K562 (cell line): ENCODE data around the gene CBX4. TPM values are rescaled to one million over a fixed set of nuclear protein-coding genes. Genes with fewer than 3 reads are reported as not detected.

Experiments used
- BACH1 ChIP-seq: fragments of 200-800 bp; sonication (Bioruptor generic); IDR thresholded peaks from 2 replicates; pipeline ENCODE4 v1.6.1; 2016; ENCODE audit warnings: missing genetic modification characterization, missing compliant biosample characterization
- HDAC8 ChIP-seq: fragments of 450-650 bp; IDR thresholded peaks from 2 replicates; pipeline ENCODE4 v1.6.1; 2016; ENCODE audit warnings: mild to moderate bottlenecking, missing genetic modification characterization, moderate library complexity, missing compliant biosample characterization
- SIX5 ChIP-seq, 2 experiments: IDR thresholded peaks; 2 replicates each; pipeline ENCODE4 v1.6.1; 2011; ENCODE audit warnings: low read length in 2 of 2, borderline replicate concordance in 1 of 2, low read depth in 1 of 2, mild to moderate bottlenecking in 1 of 2, moderate library complexity in 1 of 2; ENCODE audit not compliant: insufficient read depth in 1 of 2
- ZNF175 ChIP-seq: fragments of 200-800 bp; sonication (Bioruptor generic); IDR thresholded peaks from 2 replicates; pipeline ENCODE4 v1.6.1; 2016; ENCODE audit warnings: low read depth, mild to moderate bottlenecking, missing genetic modification characterization, missing compliant biosample characterization
- ZNF407 ChIP-seq: fragments of 450-650 bp; IDR thresholded peaks from 2 replicates; pipeline ENCODE4 v1.6.1; 2016; ENCODE audit warnings: low read depth
- ZNF436 ChIP-seq: fragments of 250-450, 450-650 bp; sonication (Bioruptor Pico); formaldehyde crosslinking; IDR thresholded peaks from 2 replicates; pipeline ENCODE4 v1.7.0; 2020; ENCODE audit warnings: mild to moderate bottlenecking
- ZNF75A ChIP-seq: fragments of 450-650 bp; formaldehyde crosslinking; IDR thresholded peaks from 2 replicates; pipeline ENCODE4 v1.4.0; 2020; ENCODE audit warnings: mild to moderate bottlenecking
- polyA plus RNA-seq, 8 experiments: library from polyadenylated mRNA; depleted of rRNA in 4 of 8; stranded (reverse) in 5 of 8; unstranded in 3 of 8; fragments of >200 nt; fragmentation: Nextera tagmentation in 2 of 8; fragmentation: Illumina TruSeq in 1 of 8; extraction: Ambion mirVana in 2 of 8; extraction: Trizol in 1 of 8; gene quantifications; 2 replicates each; pipeline versions ENCODE4 v1.2.1 to v1.2.3, GENCODE V29; 2011 to 2014; ENCODE audit warnings: inconsistent platforms in 1 of 8, missing spikeins in 1 of 8
- total RNA-seq, 7 experiments: library from RNA; depleted of rRNA in 6 of 7; stranded (reverse); fragments of >200 nt in 6 of 7; fragmentation: Illumina TruSeq in 2 of 7; extraction: Trizol in 2 of 7; gene quantifications; 2 replicates each; pipeline versions ENCODE4 v1.2.1 to v1.2.3, GENCODE V29; 2011 to 2021; ENCODE audit warnings: low replicate concordance in 1 of 7

CBX4 gene
- total and polyA plus RNA-seq, 9 of the 15 experiments (the other 6 are each of a cell fraction or from before 2014, with no cell fraction given) = 0.98 to 50.5 (median 10.0) TPM

- TF ChIP-seq HDAC8 (tag) (no peak), ZNF75A (CRISPR knock-in tag) (no peak), SIX5 (IDR thresholded peaks at IDR 0.05; ENCODE audit: borderline replicate concordance in 1 of 2, insufficient read depth in 1 of 2, low read depth in 1 of 2, low read length in 2 of 2) (no peak), BACH1 (tag) (no peak), ZNF175 (CRISPR knock-in tag) (no peak), ZNF436 (no peak), ZNF407 (no peak)
These were observed 2.0 kb downstream of the CBX4 start (continued) for GRCh38 chr17:79836972-79837887.
